Smooth muscle cell (in vitro differentiated cells): Measurements from ENCODE around the gene RPS3. TPM values are rescaled to one million over a fixed set of nuclear protein-coding genes. Genes with fewer than 3 reads are reported as not detected.

Experiments used
- DNase-seq: peaks from one replicate; lab custom pipeline; 2025; ENCODE audit not compliant: unreplicated experiment; lab: John Stamatoyannopoulos, UW
- H2AFZ ChIP-seq: fragments of 200-600 bp; sonication (generic); 2 replicates; pipeline ENCODE4 v1.6.0; 2016; ENCODE audit warnings: antibody characterized with exemption, low read depth, mild to moderate bottlenecking
- H3F3A ChIP-seq: fragments of 200-600 bp; sonication (generic); 2 replicates; pipeline ENCODE4 v1.6.0; 2017; ENCODE audit warnings: antibody characterized with exemption, low read depth
- H3K27ac ChIP-seq: fragments of 200-600 bp; sonication (generic); 2 replicates; pipeline ENCODE4 v1.5.1; 2016; ENCODE audit warnings: low read depth, mild to moderate bottlenecking
- H3K27me3 ChIP-seq: fragments of 200-600 bp; sonication (generic); 2 replicates; pipeline ENCODE4 v1.6.1; 2016; ENCODE audit warnings: low read depth, mild to moderate bottlenecking
- H3K36me3 ChIP-seq: fragments of 200-600 bp; sonication (generic); 2 replicates; pipeline ENCODE4 v1.5.1; 2016; ENCODE audit warnings: low read depth
- H3K4me1 ChIP-seq: fragments of 200-600 bp; sonication (generic); 2 replicates; pipeline ENCODE4 v1.5.1; 2016; ENCODE audit warnings: low read depth
- H3K4me2 ChIP-seq: fragments of 200-600 bp; sonication (generic); 2 replicates; pipeline ENCODE4 v1.6.0; 2016; ENCODE audit warnings: mild to moderate bottlenecking
- H3K4me3 ChIP-seq: fragments of 200-600 bp; sonication (generic); 2 replicates; pipeline ENCODE4 v1.5.1; 2016; ENCODE audit warnings: mild to moderate bottlenecking
- H3K79me2 ChIP-seq: fragments of 200-600 bp; sonication (generic); 2 replicates; pipeline ENCODE4 v1.6.0; 2016; ENCODE audit warnings: low read depth, mild to moderate bottlenecking
- H3K9ac ChIP-seq: fragments of 200-600 bp; sonication (generic); 2 replicates; pipeline ENCODE4 v1.6.0; 2016; ENCODE audit warnings: low read depth
- H3K9me3 ChIP-seq: fragments of 200-600 bp; sonication (generic); replicated peaks from 2 replicates; pipeline ENCODE4 v1.5.1; 2016; ENCODE audit warnings: low read depth
- H4K20me1 ChIP-seq: fragments of 200-600 bp; sonication (generic); 2 replicates; pipeline ENCODE4 v1.6.0; 2016; ENCODE audit warnings: low read depth
- CTCF ChIP-seq: fragments of 200-600 bp; sonication (generic); IDR thresholded peaks from 2 replicates; pipeline ENCODE4 v1.5.1; 2017; ENCODE audit warnings: borderline replicate concordance, mild to moderate bottlenecking, antibody characterized with exemption; ENCODE audit not compliant: insufficient read depth, poor library complexity, severe bottlenecking
- WGBS: methylation state at CpG from one replicate; pipeline ENCODE4 v1.1.7; 2016; ENCODE audit warnings: low lambda C conversion rate; 5-methylcytosine and 5-hydroxymethylcytosine counted together
- polyA plus RNA-seq: library from polyadenylated mRNA; unstranded; fragments of >200 nt; fragmentation: Nextera tagmentation; extraction: Ambion mirVana; gene quantifications from 2 replicates; pipeline ENCODE4 v1.2.1, GENCODE V29; 2016
- total RNA-seq: library from RNA; depleted of rRNA; stranded (reverse); fragments of >200 nt; gene quantifications from 2 replicates; pipeline ENCODE4 v1.2.3, GENCODE V29; 2014

Gene RPS3
- total and polyA plus RNA-seq, 2 experiments from 2014 or later = 794 to 989 TPM

- peak overlapping the region; percentile 73 for H2AFZ ChIP-seq
These were observed 14.8 kb upstream of the RPS3 start for GRCh38 chr11:75384438-75385080.

GRCh38 chr11:75386942-75387630, 12.2 kb upstream of the RPS3 start:
- H2AFZ ChIP-seq = no peak overlapping the region
- H3K4me2 ChIP-seq = no peak overlapping the region
- no peaks in the 10 kb centered on the region for H3K79me2 ChIP-seq
- no peak overlapping the region for H3K9ac ChIP-seq
- 22% methylated on average over 3 of the region's 3 CpGs for WGBS
- H3K4me3 ChIP-seq = no peak overlapping the region
- no peaks in the 10 kb centered on the region for H4K20me1 ChIP-seq
- H3K36me3 ChIP-seq = no peaks in the 10 kb centered on the region
- DNase-seq = no peak
- TF ChIP-seq CTCF = no peak
- no peaks in the 10 kb centered on the region for H3K9me3 ChIP-seq
- peaks cover 3% of the 10 kb centered on the region for H3F3A ChIP-seq
- no peaks in the 10 kb centered on the region for H3K27me3 ChIP-seq
- H3K4me1 ChIP-seq = no peaks in the 10 kb centered on the region
- H3K27ac ChIP-seq = no peak overlapping the region

More at GRCh38 chr11:75384438-75385080, 14.8 kb upstream of the RPS3 start:
- Histone ChIP-seq H3K9me3 (no peaks in the 10 kb centered on the region), H3K4me2 (peak overlapping the region; percentile 75), H3K27ac (no peak overlapping the region), H3K79me2 (no peaks in the 10 kb centered on the region), H4K20me1 (no peaks in the 10 kb centered on the region), H3K27me3 (no peaks in the 10 kb centered on the region), H3K4me3 (no peak overlapping the region), H3K9ac (no peak overlapping the region), H3F3A (peaks cover 7% of the 10 kb centered on the region), H3K4me1 (no peaks in the 10 kb centered on the region), H3K36me3 (no peaks in the 10 kb centered on the region)
- DNase-seq = peak; percentile 38
- peak; percentile 99 for TF ChIP-seq CTCF
- 25% methylated on average over 24 of the region's 24 CpGs for WGBS

GRCh38 chr11:75387736-75388294, 11.5 kb upstream of the RPS3 start:
- Histone ChIP-seq H3K4me1 (no peaks in the 10 kb centered on the region), H3K79me2 (no peaks in the 10 kb centered on the region), H3K27me3 (no peaks in the 10 kb centered on the region), H3K4me3 (no peak overlapping the region), H3F3A (peaks cover 3% of the 10 kb centered on the region), H4K20me1 (no peaks in the 10 kb centered on the region), H3K36me3 (no peaks in the 10 kb centered on the region), H3K4me2 (no peak overlapping the region), H3K9ac (no peak overlapping the region), H3K27ac (no peak overlapping the region), H3K9me3 (no peaks in the 10 kb centered on the region), H2AFZ (no peak overlapping the region)
- 63% methylated on average over 3 of the region's 3 CpGs for WGBS
- no peak for DNase-seq
- TF ChIP-seq CTCF = no peak
